Stimulated activated CD4-positive, alpha-beta T cell treated with anti-CD3 and anti-CD28 coated beads, Interleukin-1b, Interleukin-23, amount 100 ng/mL, for 1 hour (primary cell): ENCODE results near the gene TCF4.

ENCODE experiments used
- DNase-seq, 2 donors: peaks; one replicate each; pipeline ENCODE4 v3.0.0-alpha.2; 2020; ENCODE audit warnings: low read depth in 2 of 2

The TCF4 gene

DNA sequence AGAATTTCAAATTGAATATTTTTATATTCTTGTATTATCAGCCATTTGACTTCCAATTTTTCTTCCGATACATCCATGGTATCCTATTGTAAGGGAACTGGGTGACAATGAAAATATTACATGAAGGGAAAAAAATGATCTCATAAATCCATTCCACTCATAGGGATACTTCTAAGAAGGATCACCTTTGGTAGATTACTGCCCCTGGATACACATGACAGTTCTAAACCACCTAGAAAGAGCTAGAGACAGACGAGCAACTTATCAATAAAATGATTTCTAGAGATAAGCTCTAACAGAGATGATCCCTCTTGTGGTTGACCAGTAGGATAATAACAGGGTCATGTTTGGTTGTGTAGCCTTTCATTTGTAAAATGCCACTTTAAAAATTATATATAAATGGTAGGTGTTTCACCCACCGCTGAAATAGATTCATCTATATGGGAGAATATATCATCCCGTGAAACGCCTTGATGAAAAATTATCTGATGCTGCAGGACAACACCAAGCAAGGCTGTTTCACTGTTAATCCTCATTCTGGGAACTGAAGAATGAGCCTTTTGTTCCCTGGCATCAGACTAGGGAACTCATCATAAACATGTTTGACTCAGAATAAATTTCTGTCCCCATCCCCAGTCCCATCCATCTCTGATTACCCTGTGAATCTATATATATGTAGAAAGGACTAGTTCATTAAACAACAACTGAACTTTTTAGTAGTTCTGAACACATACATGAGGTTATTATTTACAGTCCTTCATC lies 180.0 kb downstream of the TCF4 start:
- no peak for DNase-seq

DNA sequence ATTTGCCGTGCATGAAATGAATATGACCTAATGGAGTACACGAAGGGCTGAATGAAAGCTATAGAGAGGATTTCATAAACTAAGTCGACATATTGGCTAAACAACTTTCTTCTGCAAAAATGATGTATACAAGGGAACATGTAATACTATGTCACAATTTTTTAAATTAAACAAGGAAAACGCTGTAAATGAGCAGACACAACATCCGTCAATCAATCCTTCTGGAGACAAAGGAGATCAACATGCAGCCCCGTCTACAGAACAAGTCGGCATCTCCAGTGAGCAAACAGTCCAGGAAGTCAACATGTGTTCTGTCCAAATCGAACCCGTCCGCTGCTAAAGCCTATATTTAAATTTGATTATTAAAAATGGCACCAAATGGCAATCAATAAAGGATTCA lies 180.8 kb downstream of the TCF4 start:
- no peak for DNase-seq

DNA sequence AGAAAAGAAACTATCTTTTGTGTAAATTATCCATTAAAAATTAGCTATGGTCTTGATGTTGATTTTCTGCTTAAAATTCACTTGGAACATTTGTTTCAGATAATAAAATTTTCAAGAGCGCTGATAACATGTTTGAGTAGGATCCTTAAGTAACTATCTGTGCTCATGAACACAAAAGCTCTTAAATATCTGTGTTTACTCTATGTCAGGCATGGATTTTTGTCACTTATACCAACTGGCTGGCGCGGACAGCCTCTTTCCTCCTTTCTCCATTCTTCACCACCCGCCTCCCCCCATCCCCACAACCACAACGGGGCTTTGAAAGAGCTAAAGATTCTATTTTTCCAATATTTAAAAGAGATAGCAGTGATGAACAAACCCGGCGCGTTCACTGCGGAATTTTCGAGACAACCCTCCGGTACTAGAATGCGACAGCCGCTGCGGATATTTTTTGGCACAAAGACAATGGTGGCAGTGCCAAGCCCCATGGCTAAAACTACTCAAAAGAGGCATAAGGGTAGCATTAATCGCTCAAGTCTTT lies 181.5 kb downstream of the TCF4 start:
- DNase-seq, result no peak

DNA sequence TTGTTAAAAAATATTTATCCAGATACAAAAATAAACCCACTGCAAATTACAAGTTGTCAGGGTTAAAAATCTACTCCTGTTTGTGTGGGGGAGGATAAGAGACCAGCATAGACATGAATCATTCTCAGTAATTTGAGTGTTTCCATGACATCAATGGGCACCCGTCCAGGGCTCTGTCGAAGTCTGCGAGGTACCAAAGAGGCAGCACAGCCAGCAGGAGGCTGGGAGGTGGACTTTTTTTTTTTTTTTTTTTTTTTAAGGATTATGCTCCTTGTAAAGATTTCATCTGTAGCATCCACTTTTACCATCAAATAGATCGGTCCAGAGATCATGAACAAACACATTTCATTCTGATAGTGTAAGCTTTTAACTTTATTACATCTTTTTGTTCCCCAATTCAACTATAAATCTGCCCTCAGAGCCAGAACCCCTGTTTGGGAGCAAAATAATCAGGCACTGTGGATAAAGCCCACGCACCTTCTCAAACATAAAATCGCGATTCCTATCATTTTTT lies 182.0 kb downstream of the TCF4 start:
- no peak for DNase-seq

DNA sequence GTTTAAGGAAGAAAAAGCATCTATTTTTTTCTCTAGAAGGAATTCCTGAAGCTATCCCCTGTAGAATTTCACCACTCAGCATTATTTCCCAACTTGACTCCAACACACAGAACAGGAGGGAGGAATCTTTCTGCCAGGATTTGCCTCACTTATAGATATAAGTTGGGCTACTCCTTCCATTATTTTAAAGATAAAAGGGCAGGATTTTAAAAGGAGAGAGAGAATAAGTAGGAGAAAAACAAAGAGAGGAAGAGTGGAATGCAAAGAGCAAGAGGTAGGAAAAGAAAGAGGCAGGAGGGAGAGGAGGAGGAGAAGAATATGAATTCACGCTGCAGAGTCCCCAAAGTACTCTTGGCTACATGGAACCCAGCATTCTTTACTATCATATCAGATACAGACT lies 182.5 kb downstream of the TCF4 start:
- DNase-seq, result no peak

DNA sequence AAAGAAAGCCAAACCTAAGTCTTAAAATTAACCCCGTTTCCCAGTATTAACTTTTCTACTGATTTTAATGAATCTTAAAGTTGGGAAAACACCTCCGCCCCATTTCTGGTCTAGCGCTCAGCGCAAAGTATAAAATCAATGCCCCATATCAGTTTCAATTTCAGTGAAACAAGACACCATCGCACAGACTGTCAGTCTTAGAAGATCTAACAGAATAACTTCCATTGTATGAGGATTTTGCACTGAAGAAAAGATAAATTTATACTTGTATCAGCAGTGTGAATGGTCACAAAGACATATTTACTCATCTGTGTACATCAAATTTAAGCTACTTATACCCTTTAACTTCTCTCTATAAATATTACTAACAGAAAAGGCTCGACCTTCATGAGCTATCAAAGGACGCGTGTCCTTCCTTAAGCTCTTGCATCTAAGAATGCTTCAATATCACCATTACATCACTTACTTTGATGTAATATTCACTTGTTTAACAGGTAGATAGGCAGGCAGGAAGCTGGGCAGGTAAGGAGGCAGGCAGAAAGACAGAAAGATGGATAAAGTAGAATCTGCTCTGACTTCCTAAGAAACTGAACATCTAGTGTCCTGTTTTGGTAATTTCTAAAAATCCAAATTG lies 183.0 kb downstream of the TCF4 start:
- DNase-seq, result no peak

DNA sequence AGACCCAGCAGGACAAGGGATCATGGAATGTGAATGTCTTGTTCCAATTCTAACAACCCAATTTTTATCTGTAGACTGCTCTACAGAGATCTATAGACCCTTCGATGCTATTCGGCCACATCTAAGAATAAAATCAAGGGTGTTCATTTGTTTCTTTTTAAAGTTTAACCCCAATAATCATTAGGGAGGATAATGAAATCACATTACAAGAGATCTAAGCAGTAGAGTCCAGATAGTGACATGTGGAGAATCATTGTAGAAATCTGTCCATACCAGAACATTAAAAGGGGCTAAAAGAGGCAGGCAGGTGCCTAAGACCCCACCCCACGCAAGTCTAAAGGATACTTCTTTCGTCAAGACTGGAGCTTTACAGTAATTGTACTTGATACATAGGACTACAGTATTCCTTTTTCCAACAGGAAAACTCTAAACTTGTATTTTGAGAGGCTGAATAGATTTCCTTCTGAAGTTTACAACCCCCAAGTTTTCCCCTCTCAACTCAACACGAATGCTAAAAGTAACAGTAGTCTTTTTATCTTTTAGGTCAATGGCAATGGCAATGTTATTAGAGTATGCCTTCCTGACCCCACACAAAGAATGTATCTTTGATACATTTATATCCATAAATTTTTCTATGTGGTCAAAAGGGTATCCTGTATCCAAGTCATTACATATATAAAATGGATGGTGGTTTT lies 183.7 kb downstream of the TCF4 start:
- DNase-seq, result no peak

DNA sequence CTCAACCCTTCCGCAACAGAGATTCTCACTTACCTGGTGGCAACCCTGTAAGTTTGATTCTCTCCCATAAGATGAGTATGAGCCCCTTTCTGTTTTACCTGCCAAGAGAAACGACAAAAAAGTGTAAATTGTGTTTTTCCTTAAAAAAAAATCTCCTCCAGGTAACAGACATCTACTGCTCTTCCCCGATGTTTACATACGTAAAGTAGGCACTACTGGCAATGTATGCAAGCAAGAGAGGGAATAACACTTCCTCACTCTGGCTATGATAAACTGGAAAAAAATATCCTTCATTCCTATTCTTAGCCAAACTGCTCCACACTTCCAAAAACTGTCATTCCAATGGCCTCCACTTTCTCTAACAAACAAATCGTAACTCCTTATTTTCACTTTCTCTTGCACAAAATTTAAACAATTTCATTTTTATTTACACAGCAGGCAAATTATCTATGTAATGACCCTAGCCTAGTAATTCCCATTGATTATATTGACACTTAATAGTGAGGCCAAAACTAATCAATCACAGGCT lies 184.5 kb downstream of the TCF4 start:
- no peak for DNase-seq

DNA sequence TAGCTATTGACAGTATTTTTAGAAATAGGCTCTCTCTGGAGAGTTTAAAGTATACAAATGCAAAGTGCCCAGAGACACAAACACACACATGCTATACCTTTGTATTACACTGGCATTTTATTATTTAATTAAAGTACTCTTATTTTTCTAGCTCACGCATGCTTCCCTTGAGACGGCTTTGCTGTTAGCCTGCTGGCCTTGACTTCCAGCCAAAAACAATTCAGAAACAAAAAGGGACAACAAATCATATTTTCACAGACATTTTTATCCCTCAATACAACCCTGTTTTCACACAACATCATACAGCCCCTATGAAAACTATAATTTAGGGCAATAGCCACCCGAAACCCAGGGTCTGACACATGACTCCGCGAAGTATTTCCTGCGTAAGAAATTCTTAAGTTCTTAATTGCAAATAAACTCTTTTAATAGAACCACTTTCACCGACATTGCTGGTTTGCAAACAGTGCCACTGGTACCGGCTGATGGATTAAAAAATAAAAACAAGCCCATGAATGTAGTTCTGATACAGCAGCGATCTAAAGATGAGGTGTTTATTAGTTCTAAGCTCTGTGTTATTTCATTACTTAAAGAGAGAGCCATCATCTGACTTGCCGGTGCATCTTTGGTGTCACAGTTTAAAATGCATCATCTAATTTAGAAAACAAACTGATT lies 185.1 kb downstream of the TCF4 start:
- DNase-seq, result no peak

DNA sequence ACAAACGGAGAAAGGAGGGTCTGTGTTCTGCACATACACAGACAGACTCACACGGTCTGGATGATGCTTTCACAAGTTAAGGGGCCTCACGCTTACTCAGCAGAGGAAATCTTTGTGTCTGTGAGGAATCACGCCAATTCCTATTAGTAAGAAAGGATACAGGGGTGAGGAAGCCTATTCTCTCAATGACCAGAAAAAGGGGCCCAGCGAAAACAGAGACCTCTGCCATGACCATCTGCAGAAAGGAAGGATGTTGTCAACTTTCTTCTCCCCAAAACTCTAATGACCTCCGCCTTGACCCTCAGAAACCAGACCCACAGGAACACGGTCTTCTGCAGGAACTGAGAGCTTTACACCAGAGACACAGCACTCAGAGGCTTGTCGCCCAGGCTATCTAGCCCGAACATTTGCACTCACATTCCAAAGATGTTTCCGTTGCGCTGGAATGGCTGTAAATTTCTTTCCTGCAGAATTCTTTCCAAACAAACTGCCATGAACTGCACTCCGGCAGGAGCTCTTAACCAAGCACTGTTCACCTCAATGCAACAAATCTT lies 186.3 kb downstream of the TCF4 start:
- no peak for DNase-seq

DNA sequence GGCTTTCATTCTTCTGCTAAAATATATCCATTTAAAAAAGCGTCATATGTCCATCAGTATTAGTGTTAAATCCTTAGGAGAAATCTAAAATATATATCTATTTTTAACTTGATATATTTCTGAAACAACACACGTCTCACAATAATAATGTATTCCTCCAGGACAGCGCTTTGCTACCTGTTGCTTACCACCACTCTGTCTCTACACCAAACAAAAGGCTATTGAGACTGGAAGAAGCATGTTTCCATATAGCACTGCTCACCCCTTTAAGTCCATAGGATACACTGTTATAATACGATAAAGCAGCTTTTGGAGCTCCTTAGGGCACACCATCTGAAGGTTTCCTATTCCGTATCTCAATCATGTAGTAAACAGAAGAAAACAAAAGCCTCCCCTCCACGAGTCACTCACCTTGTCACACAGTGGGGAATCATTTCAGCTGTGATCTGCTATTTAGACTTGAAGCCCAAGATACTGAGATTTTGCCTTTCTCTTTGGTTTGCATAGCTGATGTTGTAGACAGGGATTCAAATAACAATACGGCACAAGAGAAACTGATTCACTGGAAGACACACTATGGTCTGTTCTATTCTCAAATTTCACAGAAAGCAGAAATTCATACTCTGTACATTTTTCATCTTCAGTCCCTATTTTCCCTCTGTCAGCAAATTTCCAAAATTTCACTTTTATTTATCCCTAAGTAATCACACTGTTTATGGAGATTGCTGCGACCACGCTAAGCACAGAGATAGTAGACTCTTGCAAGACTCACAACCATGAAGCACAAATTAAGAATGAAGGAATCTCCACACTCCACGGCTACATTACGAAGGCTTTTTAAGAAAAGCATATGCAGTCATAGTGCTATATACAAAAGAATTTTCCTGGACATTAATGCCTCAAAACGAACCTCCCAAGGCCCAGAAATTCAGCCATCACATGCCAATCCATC lies 187.1 kb downstream of the TCF4 start:
- no peak for DNase-seq

DNA sequence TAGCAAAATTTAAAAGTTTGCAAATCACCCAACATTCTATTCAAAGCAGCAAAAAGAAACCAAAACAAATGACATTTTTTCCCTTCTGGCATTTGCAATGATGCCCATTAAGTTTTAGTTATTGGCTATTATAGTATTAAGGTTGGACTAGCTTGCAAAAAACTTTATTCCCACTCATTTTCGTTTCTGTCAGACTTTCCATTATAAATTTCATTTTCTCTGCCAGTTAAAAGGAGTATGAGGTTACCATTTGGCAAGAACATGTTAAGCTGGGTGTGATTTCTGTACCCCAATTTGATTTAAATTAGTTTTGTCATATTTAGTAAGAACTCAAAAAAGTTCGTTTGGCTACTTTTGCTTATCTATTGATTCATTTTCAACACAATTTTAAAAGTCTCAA lies 187.9 kb downstream of the TCF4 start:
- no peak for DNase-seq

DNA sequence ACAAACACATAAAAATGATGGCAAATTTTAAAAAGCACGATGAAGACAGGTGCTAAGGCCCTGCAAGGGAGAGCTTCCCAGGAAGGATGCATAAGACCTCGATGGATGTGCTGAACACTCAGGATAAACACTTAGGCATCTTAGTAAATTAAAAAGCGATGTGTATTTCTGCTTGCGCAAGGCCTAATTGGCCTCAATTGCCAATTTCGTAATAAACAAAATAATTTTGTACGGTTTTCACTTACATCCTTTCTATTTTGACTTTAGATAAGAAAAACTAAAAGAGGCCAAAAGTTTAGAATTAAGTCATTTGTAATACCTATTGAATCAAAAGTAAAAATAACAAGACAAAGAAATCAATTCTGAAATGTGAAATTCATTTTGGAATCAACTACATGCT lies 189.1 kb downstream of the TCF4 start:
- DNase-seq, result no peak

DNA sequence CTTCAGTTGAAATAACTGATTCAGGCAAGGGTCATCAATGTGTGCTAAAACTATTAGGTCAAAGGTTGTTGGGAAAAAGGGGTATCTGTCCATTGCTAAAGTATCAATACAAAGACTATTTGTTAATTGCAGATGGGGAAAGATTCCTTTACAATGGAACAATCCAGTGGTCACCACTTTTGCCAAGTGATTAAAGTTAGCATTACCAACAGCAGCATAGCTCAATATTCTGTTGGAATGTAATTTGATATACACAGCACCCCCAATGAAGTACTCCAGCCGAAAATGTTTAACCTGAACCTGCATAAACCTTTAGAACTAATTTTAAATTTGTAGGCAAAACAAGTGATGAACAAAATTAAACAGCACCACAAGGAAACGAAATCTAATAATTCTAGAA lies 191.0 kb downstream of the TCF4 start:
- no peak for DNase-seq

DNA sequence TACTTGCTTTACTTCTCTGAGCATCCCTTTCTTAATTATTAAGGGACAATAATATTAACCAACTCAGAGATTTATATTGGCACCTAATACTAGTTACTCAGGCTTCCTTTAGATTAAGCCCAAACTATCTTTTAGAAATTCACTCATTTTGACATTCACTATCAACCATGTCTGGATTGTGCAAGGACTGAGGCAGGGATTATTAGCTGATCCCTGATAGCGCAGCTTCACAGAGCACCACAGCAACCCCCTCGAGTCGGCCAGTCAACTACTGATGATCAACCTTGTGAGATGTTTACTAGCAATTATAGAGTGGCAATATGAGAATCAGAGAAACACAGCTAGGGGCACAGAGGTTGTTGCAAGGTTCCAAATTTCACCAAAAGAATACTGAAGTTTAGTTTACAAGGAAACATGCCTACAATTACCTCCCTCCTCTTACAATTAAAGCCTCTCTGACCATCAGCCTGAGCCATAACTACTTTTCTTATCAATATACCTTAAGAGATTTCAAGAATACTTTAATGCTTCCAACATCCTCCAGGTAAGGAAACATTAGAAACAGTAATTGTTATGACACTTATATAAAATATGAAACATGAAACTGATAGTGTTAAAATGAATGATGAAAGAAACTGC lies 191.6 kb downstream of the TCF4 start:
- DNase-seq, result no peak

DNA sequence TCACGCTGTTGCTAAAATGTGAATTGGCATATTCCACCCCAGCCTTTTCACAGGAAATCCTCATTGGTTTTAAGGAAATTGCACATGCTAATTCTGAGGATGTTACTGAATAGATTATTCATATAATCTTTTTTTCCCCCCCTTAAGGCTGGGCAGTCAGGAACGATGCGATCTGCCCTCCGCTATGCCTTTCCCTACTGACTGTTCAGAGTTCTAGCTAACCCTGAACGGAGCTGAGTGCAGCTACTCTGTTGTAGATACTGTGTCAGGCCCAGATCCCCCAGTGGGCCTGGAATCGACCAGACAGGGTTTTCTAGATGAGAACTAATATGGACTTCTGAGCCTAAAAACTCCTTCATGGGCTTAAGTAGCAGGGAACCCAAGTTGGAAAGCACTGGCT lies 192.2 kb downstream of the TCF4 start:
- DNase-seq, result no peak

DNA sequence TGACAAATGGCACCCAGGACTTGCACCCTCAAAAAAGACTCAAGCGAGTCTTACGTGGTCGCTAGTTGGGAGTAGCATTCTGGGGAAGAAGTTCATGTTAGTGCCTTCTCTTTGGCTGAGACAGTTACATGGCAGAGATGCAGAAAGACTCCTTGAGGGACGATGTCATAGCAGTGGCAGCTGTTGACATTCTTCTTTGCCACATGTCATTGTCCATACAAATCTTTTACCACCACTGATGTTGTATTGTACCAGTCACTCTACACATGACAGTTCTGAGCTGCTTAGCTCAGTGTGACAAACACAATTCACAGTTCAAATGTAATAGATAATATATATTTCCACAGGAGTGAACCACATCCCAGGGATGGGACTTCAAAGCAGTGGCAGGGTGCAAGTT lies 197.1 kb downstream of the TCF4 start:
- no peak for DNase-seq

DNA sequence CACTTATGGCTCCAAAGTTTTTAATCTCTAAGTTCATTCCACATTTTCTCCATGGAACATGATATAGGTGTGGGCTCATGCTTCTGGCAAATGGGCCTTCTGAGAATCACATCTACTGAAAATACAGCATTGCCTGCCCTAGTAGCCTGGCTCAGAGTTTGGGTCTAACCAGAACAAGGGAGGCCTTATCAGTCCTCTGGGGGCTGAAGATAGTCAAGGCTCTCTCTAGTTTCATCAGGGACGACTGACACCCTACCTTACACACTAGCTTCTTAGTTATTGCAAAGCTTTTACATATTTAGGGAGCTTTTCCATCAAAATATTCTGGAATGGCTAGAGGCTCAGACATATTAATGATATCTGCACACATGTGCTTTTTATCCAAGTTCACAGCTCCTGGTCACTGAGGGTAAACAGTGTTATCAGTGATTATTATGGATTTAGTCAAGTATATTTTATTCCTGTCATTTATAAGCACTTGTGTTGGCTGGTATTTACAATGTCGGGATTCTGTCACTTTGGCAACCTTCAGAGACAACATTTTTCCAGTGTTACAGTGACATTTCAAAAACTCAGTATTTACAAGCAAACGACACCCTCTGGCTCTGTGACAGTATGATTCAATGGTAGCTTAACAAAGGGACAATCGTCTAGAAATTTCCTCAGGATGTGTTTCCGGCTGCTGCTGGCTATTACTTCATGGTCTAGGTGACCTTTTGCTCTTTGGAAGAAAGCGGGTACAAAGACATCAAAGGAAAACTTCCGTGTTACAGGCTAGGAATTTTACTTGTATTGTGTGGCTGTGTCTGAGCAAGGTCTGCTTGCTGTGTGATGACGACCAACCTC lies 200.6 kb downstream of the TCF4 start:
- DNase-seq, result no peak

DNA sequence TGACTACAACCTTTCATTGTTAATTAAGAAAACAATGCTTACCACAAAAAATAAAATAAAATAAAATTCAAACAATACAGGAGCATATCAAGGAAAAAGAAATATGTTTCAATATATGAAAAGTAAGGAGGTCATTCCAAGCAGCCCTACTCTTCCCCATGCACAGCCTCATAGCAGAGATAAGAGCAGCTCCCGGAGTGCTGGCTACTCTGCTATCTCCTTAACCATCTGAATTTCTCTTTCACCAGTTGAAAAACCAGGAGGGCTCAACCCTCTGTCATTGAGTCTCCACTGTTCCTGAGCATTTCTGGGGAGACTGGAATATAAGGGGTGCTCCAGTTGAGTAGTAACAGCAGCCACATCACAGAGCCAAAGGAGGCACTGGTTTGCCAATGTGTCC lies 201.4 kb downstream of the TCF4 start:
- no peak for DNase-seq
